HS-5 (cell line): ENCODE results near the gene CCDC18.
A peak's percentile ranks its signal among the peaks of the same experiment; 100 is the strongest.
"Not testable (repeated sequence)": the region's sequence is repeated elsewhere in the genome, so short reads cannot be mapped to it uniquely, and the experiment has no call there.

ENCODE experiments used
- DNase-seq: peaks from one replicate; pipeline ENCODE4 v3.0.0-alpha.2; 2012; ENCODE audit warnings: low read depth

The CCDC18 gene

DNA sequence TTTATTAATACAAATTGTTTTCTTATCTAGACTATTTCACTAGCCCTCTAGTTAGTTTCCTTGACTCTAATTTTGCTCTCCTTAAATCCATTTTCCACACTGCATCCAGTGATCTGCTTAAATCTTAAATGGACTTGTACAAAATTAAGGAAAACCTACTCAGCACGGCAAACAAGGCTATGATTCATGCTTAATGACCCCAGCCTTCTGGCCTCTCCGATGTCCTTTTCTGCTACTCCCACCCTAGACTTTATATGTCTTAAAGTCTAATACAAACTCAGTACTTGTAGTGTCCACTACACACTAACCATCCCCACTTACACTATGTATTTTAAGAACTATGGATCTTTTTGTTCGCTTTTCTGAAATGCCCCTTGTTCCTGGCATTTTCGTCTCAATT lies 2.5 kb upstream of the CCDC18 start:
- DNase-seq, result no peak

DNA sequence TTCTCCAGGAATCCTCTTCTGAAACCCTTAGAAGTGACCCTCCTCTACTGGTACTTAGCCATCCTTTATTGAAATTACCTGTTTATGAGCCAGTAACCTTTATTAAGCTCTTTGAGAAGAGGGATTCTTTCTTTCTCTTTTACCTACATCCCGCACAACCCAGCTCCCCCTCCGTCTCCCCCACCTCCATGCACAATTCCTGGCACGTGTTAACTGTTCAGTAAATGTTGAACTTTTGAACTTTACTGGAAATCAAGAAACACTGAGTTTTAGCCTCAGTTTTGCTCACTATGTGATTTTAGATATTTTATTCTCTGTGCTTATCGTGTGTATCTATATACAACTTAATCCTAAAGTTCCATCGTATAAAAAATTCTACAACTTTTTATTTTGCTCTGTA lies 2.1 kb upstream of the CCDC18 start:
- DNase-seq, result no peak

DNA sequence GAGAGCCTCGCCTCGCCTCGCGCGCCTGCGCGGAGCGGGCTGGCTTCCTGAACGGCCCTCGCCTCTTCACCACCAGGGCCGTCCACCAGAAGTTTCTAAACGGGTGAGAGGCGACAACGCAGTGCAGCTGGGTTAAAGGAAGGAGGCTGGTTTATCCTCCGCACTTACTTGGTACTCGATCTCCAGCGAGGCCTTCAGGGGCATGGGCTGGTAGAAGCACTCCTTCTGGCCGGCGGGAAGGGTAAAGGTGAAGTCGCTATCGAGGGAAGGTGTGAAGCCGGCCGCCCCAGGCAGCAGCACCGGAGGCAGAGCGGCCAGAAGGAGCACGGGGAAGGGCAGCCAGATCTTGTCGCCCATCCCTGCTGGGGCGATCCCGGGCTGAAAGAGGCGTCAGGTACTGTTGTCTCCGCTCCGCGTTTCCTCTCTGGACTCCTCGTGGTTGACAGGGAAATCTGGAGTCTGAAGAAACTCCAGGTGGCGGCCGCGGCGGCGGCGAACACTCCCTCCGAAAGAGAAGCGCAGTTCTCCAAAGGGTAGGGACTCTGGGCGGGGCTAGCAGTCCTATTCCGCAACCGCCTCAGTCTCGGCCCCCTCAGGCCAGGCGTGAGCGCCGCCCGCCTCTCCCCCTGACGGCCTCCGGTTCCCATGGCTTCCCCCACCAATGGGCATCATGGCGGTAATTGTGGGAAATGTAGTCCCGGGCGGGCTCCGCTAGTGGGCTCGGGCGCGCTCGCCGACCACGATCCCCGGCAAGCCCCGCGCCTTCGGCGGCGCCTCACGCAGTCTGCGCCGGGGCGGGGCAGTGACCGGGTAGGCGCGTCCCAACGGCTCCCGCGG lies 420 bp upstream of the CCDC18 start, which contains the start of gene TMED5:
Gene TMED5, minus strand, starts transcription at position 528 of the 837 bp plus-strand sequence. Its CDS starts 171 bp downstream, at position 357.
- DNase-seq, result peak; percentile 91

DNA sequence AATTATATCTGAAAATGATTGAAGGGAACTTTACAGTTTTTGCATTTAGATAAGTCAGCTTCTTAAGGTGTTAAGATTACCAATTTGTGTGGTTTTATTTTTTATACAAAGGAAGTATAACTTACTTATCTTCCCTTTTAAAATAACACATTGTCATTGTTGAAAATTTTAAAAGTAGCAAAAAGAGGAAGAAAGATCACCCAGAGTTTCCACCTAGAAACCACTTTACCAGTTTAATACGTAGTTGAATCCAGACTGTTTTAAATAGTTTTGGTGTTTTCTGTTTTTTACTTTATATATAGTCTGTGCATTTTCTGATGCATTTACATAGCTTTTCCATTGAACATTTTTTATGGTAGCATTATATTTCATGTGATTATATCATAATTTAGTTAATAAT lies 6.1 kb downstream of the CCDC18 start:
- no peak for DNase-seq

DNA sequence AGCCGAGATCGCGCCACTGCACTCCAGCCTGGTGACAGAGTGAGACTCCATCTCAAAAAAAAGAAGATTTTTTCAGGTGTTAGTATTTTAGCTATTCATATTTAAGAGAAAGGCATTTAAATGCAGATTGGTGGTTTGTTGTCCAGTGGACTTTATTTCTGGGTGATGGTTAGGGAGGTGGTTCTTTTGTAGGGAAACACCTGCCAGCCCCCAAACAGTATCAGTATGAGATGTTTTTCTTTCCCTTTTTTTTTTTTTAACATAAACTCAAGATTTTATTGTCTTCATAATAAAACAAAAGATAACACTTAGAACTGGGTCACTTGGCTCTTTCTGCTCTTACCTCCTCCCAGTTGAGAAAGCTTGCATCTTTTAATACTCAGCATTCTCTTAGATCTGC lies 9.9 kb downstream of the CCDC18 start:
- no peak for DNase-seq

DNA sequence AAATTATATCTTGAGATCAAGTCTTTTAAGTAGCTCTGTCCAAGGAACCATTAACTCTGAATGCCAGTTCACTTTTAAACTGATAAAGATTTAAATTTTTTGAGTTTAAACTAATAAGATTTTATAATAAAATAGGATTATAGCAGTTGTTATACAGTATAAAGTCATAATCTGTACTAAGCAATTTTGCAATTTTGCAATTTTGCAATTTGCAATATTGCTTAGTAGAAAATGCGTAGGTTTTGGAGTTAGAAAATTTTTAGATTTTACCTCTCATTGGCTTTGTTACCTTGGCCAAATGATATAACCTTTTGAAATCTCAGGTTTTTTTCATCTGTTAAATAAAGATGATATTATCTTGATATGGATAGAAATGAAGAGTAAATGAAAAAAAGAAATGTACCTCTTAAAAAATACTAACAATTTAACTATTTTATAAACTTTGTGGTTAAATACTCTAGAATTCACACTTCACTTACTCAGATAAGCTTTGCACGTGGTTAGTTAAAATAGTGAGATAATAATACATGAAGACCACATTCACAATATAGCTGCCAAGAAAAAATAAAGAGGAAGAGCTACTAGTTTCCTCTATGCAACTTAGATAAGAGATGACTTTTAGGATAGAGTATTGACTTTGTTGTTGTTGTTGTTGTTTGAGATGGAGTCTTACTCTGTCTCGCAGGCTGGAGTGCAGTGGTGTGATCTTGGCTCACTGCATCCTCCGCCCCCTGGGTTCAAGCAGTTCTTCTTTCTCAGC lies 13.9 kb downstream of the CCDC18 start:
- no peak for DNase-seq

DNA sequence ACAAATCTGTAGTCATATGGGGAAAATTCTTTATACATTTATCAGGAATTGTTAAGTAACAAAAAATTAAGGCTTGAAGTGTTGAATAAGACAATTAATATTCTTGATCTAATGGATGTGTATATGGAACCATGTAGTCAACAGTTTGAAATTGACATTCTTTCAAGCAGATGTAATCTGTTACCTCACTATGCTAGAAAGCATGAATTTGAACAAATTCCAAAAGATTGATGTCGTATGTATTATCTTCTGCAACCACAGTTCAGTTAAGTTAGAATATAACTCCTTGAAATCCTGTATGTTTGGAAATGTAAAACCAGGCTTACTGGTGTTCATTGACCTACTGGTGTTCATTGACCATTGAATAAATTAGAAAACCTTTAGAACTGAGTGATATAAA lies 16.1 kb downstream of the CCDC18 start:
- DNase-seq, result no peak

DNA sequence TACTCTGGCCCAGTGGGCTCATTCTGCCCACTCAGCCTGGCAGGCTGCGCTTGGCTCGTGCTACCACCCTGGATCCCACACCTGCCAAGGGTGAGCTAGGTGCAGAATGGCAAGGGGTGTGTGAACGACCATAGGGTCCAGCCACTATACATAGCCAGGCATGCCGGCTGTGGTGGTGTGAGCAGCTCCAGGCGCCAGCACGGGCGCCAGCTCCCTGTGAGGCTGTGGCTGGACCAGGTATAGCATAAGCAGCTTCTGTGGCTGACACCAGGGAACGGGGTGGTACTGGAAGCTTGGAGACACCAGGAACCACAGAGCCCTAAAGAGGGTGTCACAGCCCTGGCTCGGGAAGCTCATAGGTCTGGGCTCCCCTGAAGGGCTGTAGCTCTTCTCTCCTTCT lies 18.6 kb downstream of the CCDC18 start:
- no peak for DNase-seq

DNA sequence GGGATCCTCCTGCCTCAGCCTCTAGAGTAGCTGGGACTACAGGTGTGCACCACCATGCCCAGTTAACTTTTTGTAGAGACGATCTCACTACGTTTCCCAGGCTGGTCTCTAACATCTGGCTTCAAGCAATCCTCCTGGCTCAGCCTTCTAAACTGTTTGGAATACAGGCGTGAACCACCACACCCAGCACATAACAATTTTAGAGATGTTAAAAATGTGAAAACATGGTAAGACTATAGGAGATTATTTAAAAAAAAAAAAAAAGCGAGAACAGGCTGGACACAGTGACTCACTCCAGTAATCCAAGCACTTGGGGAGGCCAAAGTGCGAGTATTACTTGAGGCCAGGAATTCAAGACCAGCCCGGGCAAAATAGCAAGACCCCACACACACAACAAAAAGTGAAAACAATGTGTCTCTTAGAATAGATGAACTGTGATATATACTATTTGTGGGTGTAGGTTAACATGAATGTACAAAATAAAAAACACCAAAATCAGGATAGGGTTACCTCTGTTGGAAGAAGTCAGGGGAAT lies 19.6 kb downstream of the CCDC18 start:
- DNase-seq, result no peak

DNA sequence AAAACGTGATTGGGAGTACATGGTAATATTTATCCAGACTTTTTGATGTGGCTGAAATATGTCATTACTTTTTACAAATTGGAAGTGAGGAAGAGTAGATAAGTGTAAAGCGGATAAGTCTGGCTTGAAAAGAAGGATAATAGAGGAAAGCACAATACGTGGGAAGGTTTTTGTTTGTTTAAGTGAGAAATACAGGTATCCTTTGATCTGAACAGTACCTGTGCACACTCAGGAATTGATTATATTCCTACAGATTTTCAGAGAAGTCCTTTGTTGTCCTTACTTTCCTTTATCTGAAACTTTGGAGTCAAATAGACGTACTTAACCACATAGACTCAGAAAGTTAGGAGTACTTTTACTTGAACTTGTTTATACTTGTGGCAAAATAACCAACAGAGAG lies 20.2 kb downstream of the CCDC18 start:
- no peak for DNase-seq

DNA sequence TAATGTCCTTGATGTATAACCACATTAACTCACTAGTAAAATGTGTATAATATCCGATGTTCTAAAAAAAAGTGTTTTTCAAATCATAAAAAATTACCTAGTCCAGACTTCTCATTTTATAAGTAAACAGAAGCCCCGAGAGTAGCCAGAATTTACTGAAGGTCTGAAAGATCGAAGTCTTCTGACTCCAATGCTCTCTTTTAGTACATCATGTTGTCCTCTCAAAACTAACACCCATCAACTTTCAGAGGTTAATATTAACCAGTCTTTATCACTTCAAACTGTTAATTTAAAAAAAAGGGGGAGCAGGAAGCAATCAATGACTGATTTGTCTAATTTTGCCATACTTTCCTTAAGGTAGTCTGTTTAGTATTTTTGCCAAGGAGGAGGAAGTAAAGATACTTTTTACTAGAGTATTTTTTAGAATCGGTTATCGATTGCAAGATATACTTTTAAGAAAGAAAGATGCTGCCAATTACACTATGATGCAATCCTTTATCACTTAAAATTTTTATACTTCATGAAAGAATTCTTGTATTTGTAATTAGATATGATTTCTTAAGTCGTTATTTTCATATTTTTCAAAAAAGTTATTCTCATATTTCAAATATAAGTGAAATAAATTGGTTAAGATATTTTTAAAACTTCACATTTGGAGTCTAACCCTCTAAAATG lies 25.5 kb downstream of the CCDC18 start:
- no peak for DNase-seq

DNA sequence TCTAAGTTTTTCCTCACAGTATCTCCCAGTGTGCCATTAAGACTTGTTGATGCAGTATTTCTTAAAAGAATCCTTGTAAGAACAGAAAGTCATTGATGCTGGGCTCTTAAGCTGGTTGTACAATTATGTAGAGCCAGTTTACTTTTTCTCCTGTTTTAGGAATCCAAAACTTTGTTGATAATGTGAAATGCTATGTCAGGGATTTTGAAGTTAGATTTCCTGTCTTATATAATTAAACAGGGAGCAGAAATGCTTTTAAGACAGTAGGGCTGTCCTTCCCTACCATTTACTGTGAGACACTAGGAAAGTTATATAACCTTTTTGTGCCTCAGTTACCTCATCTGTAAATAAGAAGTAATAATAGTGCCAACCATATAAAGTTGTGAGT lies 26.0 kb downstream of the CCDC18 start:
- DNase-seq, result no peak

DNA sequence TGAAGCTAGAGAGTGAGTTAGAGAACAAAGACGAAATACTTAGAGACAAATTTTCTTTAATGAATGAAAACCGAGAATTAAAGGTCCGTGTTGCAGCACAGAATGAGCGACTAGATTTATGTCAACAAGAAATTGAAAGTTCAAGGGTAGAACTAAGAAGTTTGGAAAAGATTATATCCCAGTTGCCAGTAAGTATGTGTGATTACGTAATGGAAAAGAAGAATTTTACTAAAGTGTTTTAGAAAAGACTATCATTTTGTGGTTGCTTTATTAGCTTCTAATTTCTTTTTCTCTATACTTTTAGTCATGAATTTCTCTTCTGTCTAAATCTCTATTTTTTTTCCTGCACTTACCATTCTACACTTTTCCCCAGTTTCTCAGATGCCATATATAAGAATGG lies 26.7 kb downstream of the CCDC18 start:
- DNase-seq, result no peak

DNA sequence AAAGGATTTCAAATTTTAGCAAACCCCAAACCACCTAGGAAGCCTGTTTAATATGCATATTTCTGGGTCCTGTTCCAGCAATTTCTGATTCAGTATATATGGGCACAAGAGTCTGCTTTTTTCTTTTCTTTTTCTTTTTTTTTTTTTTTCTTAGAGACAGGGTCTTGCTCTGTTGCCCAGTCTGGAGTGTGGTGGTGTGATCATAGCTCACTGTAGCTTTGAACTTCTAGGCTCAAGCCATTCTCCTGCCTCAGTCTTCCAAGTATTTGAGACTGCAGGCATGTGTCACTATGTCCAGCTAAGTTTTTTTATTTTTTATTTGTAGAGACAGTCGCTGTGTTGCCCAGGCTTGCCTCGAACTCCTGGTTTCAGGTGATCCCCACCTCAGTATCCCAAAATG lies 34.8 kb downstream of the CCDC18 start:
- no peak for DNase-seq

DNA sequence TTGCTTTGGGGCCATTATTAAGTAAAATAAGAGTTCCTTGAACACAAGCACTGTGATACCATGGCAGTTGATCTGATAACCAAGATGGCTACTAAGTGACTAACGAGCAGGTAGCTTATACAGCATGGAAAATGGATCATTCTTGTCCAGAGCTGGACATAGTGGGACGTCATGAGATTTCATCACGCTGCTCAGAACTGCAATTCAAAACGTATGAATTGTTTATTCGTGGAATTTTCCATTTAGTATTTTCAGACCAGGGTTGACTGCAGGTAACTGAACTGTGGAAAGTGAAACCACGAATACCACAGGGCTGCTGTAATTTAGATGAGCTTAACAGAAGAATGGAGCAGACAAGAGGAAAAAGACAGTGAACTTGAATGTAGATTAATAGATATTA lies 38.9 kb downstream of the CCDC18 start:
- DNase-seq, result no peak

DNA sequence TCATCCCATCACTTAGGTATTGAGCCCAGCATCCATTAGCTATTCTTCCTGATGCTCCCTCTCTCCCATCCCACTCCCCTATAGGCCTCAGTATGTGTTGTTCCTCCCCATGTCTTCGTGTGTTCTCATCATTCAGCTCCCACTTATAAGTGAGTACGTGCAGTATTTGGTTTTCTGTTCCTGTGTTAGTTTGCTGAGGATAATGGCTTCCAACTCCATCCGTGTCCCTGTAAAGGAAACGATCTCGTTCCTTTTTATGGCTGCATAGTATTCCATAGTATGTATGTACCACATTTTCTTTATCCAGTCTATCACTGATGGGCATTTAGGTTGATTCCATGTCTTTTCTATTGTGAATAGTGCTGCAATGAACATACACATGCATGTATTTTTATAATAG lies 40.2 kb downstream of the CCDC18 start:
- DNase-seq, result not testable (repeated sequence)

DNA sequence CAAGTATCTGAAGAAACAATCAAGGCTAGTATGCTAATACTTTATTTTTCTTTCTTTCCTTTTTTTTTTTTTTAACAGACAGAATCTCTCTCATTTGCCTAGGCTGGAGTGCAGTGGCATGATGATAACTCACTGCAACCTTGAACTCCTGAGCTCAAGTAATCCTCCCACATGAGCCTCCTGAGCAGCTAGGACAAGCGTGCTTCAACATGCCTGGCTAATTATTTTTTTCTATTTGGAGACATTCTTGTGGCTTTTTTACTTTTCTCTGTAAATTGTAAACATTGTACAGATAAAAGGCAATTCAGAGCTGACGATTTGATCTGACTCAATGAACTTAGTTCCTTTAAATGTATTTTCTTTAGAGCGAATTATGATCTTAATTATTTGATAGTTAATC lies 41.4 kb downstream of the CCDC18 start:
- no peak for DNase-seq

DNA sequence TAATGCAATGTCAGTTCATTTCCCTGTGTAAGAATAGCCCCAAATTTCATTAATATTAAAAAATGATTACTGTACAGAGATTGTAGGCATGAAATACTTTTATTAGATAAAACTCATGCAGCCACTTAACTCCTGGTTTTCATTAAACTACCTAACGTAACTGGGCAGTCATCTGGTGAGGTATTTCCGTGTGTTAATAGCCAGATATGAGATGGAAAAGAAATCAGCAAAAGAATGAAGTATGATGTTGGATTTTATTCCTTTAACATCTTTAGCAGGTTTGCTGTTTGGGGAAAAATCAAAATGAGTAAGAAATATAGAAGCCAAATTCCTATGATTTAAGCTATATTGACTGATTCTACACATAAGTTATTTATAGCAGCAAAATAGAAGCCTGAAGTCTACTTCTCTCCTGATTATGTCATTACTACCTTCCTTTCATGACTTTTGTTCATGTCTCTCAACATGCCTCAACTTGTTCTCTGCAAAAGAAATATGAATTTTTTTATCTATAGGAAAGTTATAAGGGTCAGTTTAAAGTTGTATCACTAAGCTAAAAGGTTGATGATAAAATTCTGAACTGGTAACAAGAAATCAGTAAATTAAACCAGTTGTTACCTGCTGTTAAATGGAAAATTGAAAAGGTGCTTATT lies 42.6 kb downstream of the CCDC18 start:
- no peak for DNase-seq

DNA sequence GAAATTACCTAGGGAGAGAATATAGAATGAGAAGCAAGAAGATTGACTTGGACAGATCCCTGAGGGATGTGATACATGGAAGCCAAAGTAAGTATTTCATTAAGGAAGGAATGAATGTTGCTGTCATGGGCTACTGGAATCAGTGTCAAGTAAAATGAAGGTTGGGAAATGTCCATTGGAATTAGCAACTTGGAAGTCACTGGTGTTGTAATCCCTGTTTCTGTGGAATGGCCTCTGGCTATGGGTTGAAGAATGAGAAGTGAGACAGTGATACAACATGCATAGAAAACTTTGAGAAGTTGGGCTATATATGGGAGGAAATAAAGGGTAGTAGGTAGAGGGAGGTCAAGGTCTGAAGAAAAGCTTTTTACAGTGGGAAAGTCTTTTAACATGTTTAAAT lies 54.7 kb downstream of the CCDC18 start:
- DNase-seq, result no peak

DNA sequence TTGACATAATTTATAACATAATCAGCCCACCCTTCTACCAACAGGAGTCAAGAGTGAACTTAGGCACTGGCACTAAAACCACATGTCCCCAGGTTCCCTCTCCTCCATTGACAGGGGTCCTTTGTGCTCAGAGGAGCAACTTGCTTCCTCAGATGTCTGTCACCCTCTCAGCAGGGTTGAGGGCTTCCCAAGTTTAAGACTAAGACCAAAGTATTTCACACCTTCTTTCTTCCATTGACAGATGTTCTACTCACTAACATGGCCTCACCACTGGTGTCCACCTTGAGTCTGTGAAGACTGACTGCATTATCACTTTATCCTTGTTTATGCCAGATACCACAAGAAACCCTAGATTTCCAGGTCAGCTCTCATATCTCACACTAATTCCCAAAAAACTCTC lies 56.5 kb downstream of the CCDC18 start:
- no peak for DNase-seq

DNA sequence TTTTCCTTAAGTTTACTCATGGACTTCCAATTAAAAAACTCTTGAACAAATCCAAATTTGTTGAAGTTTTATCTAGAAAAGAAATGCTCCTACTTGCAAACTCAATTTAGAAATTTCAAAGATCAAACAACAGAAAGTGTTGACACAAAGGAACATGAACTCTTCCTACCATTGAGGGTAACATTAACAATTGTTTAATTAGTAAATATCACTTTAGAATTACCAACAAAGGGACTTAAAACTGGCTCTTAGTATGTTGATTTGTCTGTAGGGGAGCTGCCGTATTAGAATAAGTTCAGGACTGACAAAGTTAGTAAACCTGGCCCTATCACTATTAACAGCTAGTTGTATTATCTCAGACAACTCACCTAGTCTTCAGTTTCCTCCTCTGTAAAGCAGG lies 57.9 kb downstream of the CCDC18 start:
- DNase-seq, result no peak

DNA sequence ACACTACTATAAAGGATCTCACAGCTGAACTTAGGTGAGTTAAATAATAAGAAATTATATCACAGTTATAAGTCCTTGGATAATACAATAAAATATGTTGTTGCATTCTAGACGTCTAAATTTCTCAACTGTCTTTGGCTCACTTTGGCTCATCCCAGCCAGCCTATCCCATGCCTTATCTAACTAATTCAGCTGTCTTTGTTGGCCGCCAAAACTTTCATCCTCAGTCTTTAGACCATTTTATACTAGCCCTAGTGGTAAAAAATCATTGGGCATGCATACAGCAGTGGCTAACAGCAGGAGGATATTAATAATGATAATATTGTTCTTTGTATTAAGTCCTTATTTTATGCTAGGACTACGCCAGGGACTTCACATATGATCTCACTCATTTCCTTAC lies 59.3 kb downstream of the CCDC18 start:
- no peak for DNase-seq
